ENCODE results near the gene CCDC13. TPM values are rescaled to one million over a fixed set of nuclear protein-coding genes. Genes with fewer than 3 reads are reported as not detected.

The CCDC13 gene
- total and polyA plus RNA-seq, 2 experiments from 2014 or later: 0.27 to 0.45 TPM

DNA sequence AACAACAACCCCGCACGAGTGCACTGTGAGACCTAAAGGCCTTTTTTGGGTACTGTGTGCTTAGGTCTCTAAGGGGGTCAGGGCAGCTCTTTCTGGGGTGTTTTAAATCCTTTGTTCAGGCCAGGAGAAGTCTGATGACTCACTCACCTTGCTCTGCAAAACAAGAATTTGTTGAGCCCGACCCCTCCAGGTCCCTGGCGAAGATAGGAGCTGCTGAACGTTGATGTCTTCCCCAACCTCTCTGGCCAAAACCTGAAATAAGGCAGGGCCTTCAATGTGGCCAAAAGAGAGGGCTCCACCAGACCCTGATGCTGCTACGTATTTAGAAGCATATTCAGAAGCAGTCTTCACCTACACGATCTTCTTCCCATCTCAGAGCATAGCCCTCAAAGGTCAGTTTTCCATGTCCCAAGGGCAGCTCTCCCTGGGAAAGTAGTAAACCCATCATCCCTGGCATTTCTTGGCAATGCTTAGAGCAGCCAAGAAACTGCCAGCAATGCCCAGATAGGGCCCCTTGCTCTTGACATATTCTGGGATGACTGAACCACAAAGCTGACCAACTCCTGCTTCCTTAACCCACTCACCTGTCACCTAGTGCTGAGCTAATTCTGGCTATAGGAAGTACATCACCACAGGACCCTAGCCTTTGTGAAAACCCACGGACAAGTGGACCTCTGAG lies 27.1 kb downstream of the CCDC13 start:
- H3K4me3 ChIP-seq: no peak overlapping the region
- H3K36me3 Mint-ChIP-seq (ENCODE audit: low read depth): no peaks in the 10 kb centered on the region
- H4K20me1 ChIP-seq (replicated peaks; ENCODE audit: insufficient read depth): no peaks in the 10 kb centered on the region
- H3K4me2 ChIP-seq: no peak overlapping the region
- ATAC-seq (peak; percentile 6; the same call in 2 of the 3 replicates), DNase-seq (ENCODE audit: low spot score) (peak; percentile 18)
- no peak overlapping the region for H2AFZ ChIP-seq
- H3K27ac Mint-ChIP-seq: no peak overlapping the region
- H3F3A ChIP-seq (replicated peaks; ENCODE audit: low read depth): no peaks in the 10 kb centered on the region
- no peak for TF ChIP-seq CREB1 (CRISPR knock-in tag; IDR thresholded peaks at IDR 0.05; ENCODE audit: low read depth)
- TF ChIP-seq EZH2 (IDR thresholded peaks at IDR 0.05; ENCODE audit: low read depth, unreplicated experiment): no peak
- no peak for TF ChIP-seq EZH2phosphoT487 (IDR thresholded peaks at IDR 0.05; ENCODE audit: unreplicated experiment)
- TF ChIP-seq NANOG (IDR thresholded peaks at IDR 0.05; ENCODE audit: borderline replicate concordance): no peak
- TF ChIP-seq ZNF114 (CRISPR knock-in tag; IDR thresholded peaks at IDR 0.05): no peak
- TF ChIP-seq, protein P1, sequence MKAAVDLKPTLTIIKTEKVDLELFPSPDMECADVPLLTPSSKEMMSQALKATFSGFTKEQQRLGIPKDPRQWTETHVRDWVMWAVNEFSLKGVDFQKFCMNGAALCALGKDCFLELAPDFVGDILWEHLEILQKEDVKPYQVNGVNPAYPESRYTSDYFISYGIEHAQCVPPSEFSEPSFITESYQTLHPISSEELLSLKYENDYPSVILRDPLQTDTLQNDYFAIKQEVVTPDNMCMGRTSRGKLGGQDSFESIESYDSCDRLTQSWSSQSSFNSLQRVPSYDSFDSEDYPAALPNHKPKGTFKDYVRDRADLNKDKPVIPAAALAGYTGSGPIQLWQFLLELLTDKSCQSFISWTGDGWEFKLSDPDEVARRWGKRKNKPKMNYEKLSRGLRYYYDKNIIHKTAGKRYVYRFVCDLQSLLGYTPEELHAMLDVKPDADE (IDR thresholded peaks at IDR 0.05): no peak
- TF ChIP-seq, protein P2, sequence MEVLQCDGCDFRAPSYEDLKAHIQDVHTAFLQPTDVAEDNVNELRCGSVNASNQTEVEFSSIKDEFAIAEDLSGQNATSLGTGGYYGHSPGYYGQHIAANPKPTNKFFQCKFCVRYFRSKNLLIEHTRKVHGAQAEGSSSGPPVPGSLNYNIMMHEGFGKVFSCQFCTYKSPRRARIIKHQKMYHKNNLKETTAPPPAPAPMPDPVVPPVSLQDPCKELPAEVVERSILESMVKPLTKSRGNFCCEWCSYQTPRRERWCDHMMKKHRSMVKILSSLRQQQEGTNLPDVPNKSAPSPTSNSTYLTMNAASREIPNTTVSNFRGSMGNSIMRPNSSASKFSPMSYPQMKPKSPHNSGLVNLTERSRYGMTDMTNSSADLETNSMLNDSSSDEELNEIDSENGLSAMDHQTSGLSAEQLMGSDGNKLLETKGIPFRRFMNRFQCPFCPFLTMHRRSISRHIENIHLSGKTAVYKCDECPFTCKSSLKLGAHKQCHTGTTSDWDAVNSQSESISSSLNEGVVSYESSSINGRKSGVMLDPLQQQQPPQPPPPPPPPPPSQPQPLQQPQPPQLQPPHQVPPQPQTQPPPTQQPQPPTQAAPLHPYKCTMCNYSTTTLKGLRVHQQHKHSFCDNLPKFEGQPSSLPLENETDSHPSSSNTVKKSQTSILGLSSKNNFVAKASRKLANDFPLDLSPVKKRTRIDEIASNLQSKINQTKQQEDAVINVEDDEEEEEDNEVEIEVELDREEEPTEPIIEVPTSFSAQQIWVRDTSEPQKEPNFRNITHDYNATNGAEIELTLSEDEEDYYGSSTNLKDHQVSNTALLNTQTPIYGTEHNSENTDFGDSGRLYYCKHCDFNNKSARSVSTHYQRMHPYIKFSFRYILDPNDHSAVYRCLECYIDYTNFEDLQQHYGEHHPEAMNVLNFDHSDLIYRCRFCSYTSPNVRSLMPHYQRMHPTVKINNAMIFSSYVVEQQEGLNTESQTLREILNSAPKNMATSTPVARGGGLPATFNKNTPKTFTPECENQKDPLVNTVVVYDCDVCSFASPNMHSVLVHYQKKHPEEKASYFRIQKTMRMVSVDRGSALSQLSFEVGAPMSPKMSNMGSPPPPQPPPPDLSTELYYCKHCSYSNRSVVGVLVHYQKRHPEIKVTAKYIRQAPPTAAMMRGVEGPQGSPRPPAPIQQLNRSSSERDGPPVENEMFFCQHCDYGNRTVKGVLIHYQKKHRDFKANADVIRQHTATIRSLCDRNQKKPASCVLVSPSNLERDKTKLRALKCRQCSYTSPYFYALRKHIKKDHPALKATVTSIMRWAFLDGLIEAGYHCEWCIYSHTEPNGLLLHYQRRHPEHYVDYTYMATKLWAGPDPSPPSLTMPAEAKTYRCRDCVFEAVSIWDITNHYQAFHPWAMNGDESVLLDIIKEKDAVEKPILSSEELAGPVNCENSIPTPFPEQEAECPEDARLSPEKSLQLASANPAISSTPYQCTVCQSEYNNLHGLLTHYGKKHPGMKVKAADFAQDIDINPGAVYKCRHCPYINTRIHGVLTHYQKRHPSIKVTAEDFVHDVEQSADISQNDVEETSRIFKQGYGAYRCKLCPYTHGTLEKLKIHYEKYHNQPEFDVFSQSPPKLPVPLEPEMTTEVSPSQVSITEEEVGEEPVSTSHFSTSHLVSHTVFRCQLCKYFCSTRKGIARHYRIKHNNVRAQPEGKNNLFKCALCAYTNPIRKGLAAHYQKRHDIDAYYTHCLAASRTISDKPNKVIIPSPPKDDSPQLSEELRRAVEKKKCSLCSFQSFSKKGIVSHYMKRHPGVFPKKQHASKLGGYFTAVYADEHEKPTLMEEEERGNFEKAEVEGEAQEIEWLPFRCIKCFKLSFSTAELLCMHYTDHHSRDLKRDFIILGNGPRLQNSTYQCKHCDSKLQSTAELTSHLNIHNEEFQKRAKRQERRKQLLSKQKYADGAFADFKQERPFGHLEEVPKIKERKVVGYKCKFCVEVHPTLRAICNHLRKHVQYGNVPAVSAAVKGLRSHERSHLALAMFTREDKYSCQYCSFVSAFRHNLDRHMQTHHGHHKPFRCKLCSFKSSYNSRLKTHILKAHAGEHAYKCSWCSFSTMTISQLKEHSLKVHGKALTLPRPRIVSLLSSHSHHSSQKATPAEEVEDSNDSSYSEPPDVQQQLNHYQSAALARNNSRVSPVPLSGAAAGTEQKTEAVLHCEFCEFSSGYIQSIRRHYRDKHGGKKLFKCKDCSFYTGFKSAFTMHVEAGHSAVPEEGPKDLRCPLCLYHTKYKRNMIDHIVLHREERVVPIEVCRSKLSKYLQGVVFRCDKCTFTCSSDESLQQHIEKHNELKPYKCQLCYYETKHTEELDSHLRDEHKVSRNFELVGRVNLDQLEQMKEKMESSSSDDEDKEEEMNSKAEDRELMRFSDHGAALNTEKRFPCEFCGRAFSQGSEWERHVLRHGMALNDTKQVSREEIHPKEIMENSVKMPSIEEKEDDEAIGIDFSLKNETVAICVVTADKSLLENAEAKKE (CRISPR knock-in tag; IDR thresholded peaks at IDR 0.05): no peak
- no peak for TF ChIP-seq JUNB (IDR thresholded peaks at IDR 0.05; ENCODE audit: unreplicated experiment)
- no peak for TF ChIP-seq POLR2AphosphoS5 (IDR thresholded peaks at IDR 0.05; ENCODE audit: low read depth)
- TF ChIP-seq ZNF331 (CRISPR knock-in tag; IDR thresholded peaks at IDR 0.05; ENCODE audit: low read depth): no peak
- no peak for TF ChIP-seq STAT1 (IDR thresholded peaks at IDR 0.05; ENCODE audit: unreplicated experiment)
- TF ChIP-seq, protein P3, sequence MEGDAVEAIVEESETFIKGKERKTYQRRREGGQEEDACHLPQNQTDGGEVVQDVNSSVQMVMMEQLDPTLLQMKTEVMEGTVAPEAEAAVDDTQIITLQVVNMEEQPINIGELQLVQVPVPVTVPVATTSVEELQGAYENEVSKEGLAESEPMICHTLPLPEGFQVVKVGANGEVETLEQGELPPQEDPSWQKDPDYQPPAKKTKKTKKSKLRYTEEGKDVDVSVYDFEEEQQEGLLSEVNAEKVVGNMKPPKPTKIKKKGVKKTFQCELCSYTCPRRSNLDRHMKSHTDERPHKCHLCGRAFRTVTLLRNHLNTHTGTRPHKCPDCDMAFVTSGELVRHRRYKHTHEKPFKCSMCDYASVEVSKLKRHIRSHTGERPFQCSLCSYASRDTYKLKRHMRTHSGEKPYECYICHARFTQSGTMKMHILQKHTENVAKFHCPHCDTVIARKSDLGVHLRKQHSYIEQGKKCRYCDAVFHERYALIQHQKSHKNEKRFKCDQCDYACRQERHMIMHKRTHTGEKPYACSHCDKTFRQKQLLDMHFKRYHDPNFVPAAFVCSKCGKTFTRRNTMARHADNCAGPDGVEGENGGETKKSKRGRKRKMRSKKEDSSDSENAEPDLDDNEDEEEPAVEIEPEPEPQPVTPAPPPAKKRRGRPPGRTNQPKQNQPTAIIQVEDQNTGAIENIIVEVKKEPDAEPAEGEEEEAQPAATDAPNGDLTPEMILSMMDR (conservative IDR thresholded peaks at IDR 0.05; ENCODE audit: low read depth in 2 of 2): no peak
- peaks cover 23% of the 10 kb centered on the region for H3K4me1 Mint-ChIP-seq
- no peaks in the 10 kb centered on the region for H3K9me2 ChIP-seq (ENCODE audit: insufficient read depth)
- no peaks in the 10 kb centered on the region for H3K79me2 ChIP-seq (replicated peaks; ENCODE audit: insufficient read depth)
- H3K27me3 ChIP-seq (ENCODE audit: insufficient read depth): no peaks in the 10 kb centered on the region
- H3K27me3 Mint-ChIP-seq (ENCODE audit: insufficient read depth, low read depth, poor library complexity): peaks cover 8% of the 10 kb centered on the region
- H3K27ac ChIP-seq (ENCODE audit: low read depth): no peak overlapping the region
- H3K36me3 ChIP-seq (ENCODE audit: insufficient read depth): no peaks in the 10 kb centered on the region
- no peaks in the 10 kb centered on the region for H3K9me3 Mint-ChIP-seq
- H3K4me3 Mint-ChIP-seq: no peak overlapping the region
- H3K4me1 ChIP-seq (ENCODE audit: insufficient read depth): no peaks in the 10 kb centered on the region
